ENCODE data around the gene ANO1.

The ANO1 gene

GRCh38 chr11:70134490-70134889, 56.4 kb downstream of the ANO1 start:
- Mint-ChIP-seq H3K4me3 (no peak overlapping the region), H3K4me1 (ENCODE audit: low read depth) (no peaks in the 10 kb centered on the region), H3K27me3 (ENCODE audit: low read depth) (no peaks in the 10 kb centered on the region), H3K27ac (no peak overlapping the region), H3K9me3 (no peaks in the 10 kb centered on the region), H3K36me3 (ENCODE audit: low read depth) (no peaks in the 10 kb centered on the region)

- Mint-ChIP-seq H3K9me3 (no peaks in the 10 kb centered on the region), H3K4me3 (no peak overlapping the region), H3K4me1 (ENCODE audit: low read depth) (no peaks in the 10 kb centered on the region), H3K36me3 (ENCODE audit: low read depth) (no peaks in the 10 kb centered on the region), H3K27ac (no peak overlapping the region), H3K27me3 (ENCODE audit: low read depth) (peaks cover 4% of the 10 kb centered on the region)
These were observed 57.0 kb downstream of the ANO1 start for GRCh38 chr11:70135142-70135541.

GRCh38 chr11:70135625-70136059, 57.5 kb downstream of the ANO1 start:
- no peaks in the 10 kb centered on the region for H3K4me1 Mint-ChIP-seq (ENCODE audit: low read depth)
- H3K4me3 Mint-ChIP-seq = no peak overlapping the region
- H3K9me3 Mint-ChIP-seq = no peaks in the 10 kb centered on the region
- H3K27ac Mint-ChIP-seq = no peak overlapping the region
- H3K36me3 Mint-ChIP-seq (ENCODE audit: low read depth) = no peaks in the 10 kb centered on the region
- peaks cover 9% of the 10 kb centered on the region for H3K27me3 Mint-ChIP-seq (ENCODE audit: low read depth)

GRCh38 chr11:70137383-70137782, 59.3 kb downstream of the ANO1 start:
- peaks cover 26% of the 10 kb centered on the region for H3K27me3 Mint-ChIP-seq (ENCODE audit: low read depth)
- no peaks in the 10 kb centered on the region for H3K9me3 Mint-ChIP-seq
- H3K27ac Mint-ChIP-seq = no peak overlapping the region
- no peaks in the 10 kb centered on the region for H3K4me1 Mint-ChIP-seq (ENCODE audit: low read depth)
- H3K36me3 Mint-ChIP-seq (ENCODE audit: low read depth) = no peaks in the 10 kb centered on the region
- no peak overlapping the region for H3K4me3 Mint-ChIP-seq

- Mint-ChIP-seq H3K36me3 (ENCODE audit: low read depth) (no peaks in the 10 kb centered on the region), H3K27me3 (ENCODE audit: low read depth) (peaks cover 36% of the 10 kb centered on the region), H3K9me3 (no peaks in the 10 kb centered on the region), H3K27ac (no peak overlapping the region), H3K4me1 (ENCODE audit: low read depth) (no peaks in the 10 kb centered on the region), H3K4me3 (no peak overlapping the region)
These were observed 60.3 kb downstream of the ANO1 start for GRCh38 chr11:70138403-70138802.

GRCh38 chr11:70139785-70140410, 61.8 kb downstream of the ANO1 start:
- peaks cover 40% of the 10 kb centered on the region for H3K27me3 Mint-ChIP-seq (ENCODE audit: low read depth)

GRCh38 chr11:70140711-70141485, 62.8 kb downstream of the ANO1 start:
- Mint-ChIP-seq H3K4me1 (ENCODE audit: low read depth) (no peaks in the 10 kb centered on the region), H3K27me3 (ENCODE audit: low read depth) (peaks cover 40% of the 10 kb centered on the region), H3K9me3 (no peaks in the 10 kb centered on the region), H3K27ac (no peak overlapping the region), H3K36me3 (ENCODE audit: low read depth) (no peaks in the 10 kb centered on the region), H3K4me3 (no peak overlapping the region)

More at GRCh38 chr11:70139785-70140410, 61.8 kb downstream of the ANO1 start:
- Mint-ChIP-seq H3K27ac (no peak overlapping the region), H3K4me1 (ENCODE audit: low read depth) (no peaks in the 10 kb centered on the region), H3K36me3 (ENCODE audit: low read depth) (no peaks in the 10 kb centered on the region), H3K9me3 (no peaks in the 10 kb centered on the region), H3K4me3 (no peak overlapping the region)

GRCh38 chr11:70141486-70142220, 63.5 kb downstream of the ANO1 start:
- Mint-ChIP-seq H3K9me3 (no peaks in the 10 kb centered on the region), H3K4me3 (no peak overlapping the region), H3K4me1 (ENCODE audit: low read depth) (no peaks in the 10 kb centered on the region), H3K27ac (no peak overlapping the region), H3K36me3 (ENCODE audit: low read depth) (no peaks in the 10 kb centered on the region), H3K27me3 (ENCODE audit: low read depth) (peaks cover 44% of the 10 kb centered on the region)

GRCh38 chr11:70142221-70142875, 64.2 kb downstream of the ANO1 start:
- Mint-ChIP-seq H3K4me3 (no peak overlapping the region), H3K9me3 (no peaks in the 10 kb centered on the region), H3K27me3 (ENCODE audit: low read depth) (peaks cover 47% of the 10 kb centered on the region), H3K36me3 (ENCODE audit: low read depth) (no peaks in the 10 kb centered on the region), H3K27ac (no peak overlapping the region), H3K4me1 (ENCODE audit: low read depth) (no peaks in the 10 kb centered on the region)

GRCh38 chr11:70144262-70144661, 66.1 kb downstream of the ANO1 start:
- H3K27ac Mint-ChIP-seq = no peak overlapping the region
- no peaks in the 10 kb centered on the region for H3K36me3 Mint-ChIP-seq (ENCODE audit: low read depth)
- peaks cover 47% of the 10 kb centered on the region for H3K27me3 Mint-ChIP-seq (ENCODE audit: low read depth)
- no peak overlapping the region for H3K4me3 Mint-ChIP-seq
- H3K9me3 Mint-ChIP-seq = no peaks in the 10 kb centered on the region
- no peaks in the 10 kb centered on the region for H3K4me1 Mint-ChIP-seq (ENCODE audit: low read depth)

GRCh38 chr11:70145071-70145470, 67.0 kb downstream of the ANO1 start:
- H3K27ac Mint-ChIP-seq = no peak overlapping the region
- H3K36me3 Mint-ChIP-seq (ENCODE audit: low read depth) = no peaks in the 10 kb centered on the region
- H3K4me1 Mint-ChIP-seq (ENCODE audit: low read depth) = no peaks in the 10 kb centered on the region
- H3K9me3 Mint-ChIP-seq = no peaks in the 10 kb centered on the region
- peaks cover 44% of the 10 kb centered on the region for H3K27me3 Mint-ChIP-seq (ENCODE audit: low read depth)
- H3K4me3 Mint-ChIP-seq = no peak overlapping the region

- no peak overlapping the region for H3K27ac Mint-ChIP-seq
- H3K9me3 Mint-ChIP-seq = no peaks in the 10 kb centered on the region
- H3K4me3 Mint-ChIP-seq = no peak overlapping the region
- H3K27me3 Mint-ChIP-seq (ENCODE audit: low read depth) = peaks cover 37% of the 10 kb centered on the region
- no peaks in the 10 kb centered on the region for H3K4me1 Mint-ChIP-seq (ENCODE audit: low read depth)
- H3K36me3 Mint-ChIP-seq (ENCODE audit: low read depth) = no peaks in the 10 kb centered on the region
These were observed 67.7 kb downstream of the ANO1 start for GRCh38 chr11:70145841-70146240.

GRCh38 chr11:70146299-70146698, 68.2 kb downstream of the ANO1 start:
- peaks cover 32% of the 10 kb centered on the region for H3K27me3 Mint-ChIP-seq (ENCODE audit: low read depth)

GRCh38 chr11:70146895-70147520, 68.9 kb downstream of the ANO1 start:
- H3K4me1 Mint-ChIP-seq (ENCODE audit: low read depth) = no peaks in the 10 kb centered on the region
- no peak overlapping the region for H3K4me3 Mint-ChIP-seq
- H3K36me3 Mint-ChIP-seq (ENCODE audit: low read depth) = no peaks in the 10 kb centered on the region
- no peaks in the 10 kb centered on the region for H3K9me3 Mint-ChIP-seq
- H3K27me3 Mint-ChIP-seq (ENCODE audit: low read depth) = peaks cover 25% of the 10 kb centered on the region
- no peak overlapping the region for H3K27ac Mint-ChIP-seq

More at GRCh38 chr11:70146299-70146698, 68.2 kb downstream of the ANO1 start:
- no peaks in the 10 kb centered on the region for H3K9me3 Mint-ChIP-seq
- no peak overlapping the region for H3K27ac Mint-ChIP-seq
- H3K4me1 Mint-ChIP-seq (ENCODE audit: low read depth) = no peaks in the 10 kb centered on the region
- no peaks in the 10 kb centered on the region for H3K36me3 Mint-ChIP-seq (ENCODE audit: low read depth)
- no peak overlapping the region for H3K4me3 Mint-ChIP-seq
